GM18499 (cell line): ENCODE measurements around the gene PSD2.

Experiments used
- ATAC-seq: cut with Tn5 transposase; IDR thresholded peaks from one replicate; pipeline ENCODE4 v1.9.1; 2021; ENCODE audit warnings: moderate number of reproducible peaks; ENCODE audit not compliant: insufficient read depth, unreplicated experiment

Gene PSD2

DNA sequence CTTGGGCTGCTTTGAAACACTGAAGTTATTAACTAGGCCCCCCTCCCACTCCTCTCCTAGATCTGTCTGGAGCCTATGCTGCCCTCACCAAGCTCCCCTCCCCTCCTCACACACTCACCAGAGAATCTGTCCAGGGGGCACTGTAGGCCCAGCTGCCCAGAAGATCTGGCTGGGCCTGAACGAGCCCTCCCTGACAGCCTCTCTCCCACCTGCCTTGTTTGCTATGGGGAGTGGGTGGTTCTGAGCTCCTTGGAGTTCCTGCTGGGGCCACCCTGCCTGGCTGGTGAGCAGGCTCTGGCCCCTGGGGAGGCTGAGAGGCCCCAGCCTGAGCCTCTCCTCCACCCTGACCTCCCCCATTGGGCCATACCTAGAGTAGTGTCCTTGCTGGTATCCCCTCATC lies 75.1 kb downstream of the PSD2 start:
- no peak for ATAC-seq

- no peak for ATAC-seq
Measured at GRCh38 chr5:139871614-139872013, 76.0 kb downstream of the PSD2 start.

DNA sequence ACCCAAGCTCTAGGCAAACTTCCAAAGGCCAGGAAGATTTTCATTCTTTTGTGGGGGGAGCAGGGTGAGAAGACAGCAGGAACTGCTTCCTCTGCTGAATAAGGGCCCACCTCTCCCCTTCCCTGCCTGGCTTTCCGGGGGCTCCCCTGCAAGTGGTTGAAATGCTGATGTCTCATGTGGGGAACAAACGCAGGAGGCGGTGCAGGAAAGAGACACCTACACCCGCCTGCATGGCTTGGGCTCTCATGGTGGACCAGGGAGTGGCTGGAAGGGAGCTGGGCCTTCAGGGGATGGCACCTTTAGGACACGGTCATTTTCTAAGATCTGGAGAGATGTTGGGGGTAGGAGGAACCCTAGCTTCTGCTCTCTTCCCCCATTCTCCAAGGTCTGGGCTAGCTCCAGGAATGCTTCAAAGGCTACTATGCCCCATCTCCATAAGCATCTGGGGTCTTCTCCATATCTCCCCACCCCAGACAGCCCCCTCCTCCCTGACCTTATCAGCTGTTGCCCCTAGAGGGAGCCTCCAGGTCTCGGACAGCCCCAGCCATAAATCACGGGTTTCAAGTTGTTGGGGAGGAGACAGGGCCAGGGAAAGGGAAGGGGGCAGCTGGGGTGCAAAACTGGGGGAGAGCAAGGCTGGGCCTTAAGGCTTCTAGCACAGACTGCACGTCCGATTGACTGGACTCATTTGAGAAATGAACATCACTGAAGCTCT lies 76.6 kb downstream of the PSD2 start:
- ATAC-seq, result no peak

GRCh38 chr5:139872851-139873794 lies 77.5 kb downstream of the PSD2 start:
- no peak for ATAC-seq

DNA sequence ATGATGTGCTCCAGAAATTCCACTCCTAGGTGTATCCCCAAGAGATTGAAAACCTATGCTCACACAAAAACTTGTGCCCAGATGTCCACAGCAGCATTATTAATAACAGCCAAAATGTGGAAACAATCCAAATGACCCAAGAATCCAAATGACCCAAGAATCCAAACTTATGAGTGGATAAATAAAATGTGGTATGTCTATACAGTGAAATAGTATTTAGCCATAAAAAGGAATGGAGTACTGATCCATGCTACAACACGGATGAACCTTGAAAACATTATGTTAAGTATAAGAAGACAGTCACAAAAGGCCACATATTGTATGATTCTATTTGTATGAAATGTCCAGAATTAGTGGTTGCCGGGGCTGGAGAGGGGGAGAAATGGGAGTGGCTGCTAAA lies 80.3 kb downstream of the PSD2 start:
- no peak for ATAC-seq

- ATAC-seq, result no peak
Measured at GRCh38 chr5:139877129-139877597, 81.6 kb downstream of the PSD2 start.

DNA sequence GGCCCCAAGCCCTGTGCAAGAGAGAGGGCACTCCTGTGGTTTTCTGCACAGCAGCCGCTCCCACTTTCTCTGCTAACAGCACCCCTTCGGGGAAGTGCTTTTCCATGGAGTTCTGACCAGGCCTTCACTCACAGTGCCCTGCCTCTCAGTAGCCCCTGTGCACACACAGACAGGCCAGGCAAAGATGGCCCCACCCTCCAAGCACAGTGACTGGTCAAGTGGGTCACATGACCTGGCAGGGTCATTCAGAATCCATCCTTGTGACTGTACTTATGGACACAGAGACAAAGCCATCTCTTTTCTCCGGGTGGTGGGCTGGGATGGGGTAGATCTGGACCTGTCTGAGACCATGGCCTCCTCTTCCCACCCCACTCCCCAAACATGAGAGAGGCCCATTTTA lies 82.5 kb downstream of the PSD2 start:
- no peak for ATAC-seq

DNA sequence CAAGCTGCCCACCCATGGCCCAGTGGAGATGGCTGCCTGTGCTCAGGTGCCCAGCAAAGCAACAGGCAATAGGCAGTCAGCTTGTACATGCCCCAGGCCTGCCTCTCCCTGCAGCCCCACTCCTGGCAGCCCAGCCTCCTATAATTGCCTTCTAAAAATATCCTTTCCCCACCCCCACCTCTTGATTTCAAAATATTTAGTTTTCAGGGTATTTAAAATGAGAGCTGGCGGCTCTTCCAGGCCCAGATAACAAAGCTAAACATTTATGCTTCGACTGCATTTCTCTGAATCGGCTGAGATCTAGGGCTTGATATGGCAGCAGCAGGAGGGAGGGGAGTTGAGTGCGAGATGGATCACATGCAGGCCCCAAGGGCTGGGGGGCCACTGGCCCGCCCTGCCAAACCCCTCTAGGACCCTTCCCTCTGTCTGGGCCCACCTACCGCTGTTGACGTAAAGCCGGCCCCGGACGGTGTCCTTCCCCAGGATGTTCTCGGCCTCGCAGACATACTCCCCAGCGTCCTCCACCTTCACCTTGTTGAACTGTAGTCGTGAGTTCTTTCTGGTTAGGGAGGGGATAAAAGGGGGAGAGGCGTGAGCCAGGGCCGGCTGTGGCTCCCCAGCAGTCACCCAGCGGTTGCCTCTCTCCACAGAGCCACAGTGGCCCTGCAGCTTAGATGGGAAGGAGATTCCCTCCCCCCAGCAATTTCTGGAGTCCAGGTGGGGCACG lies 85.0 kb downstream of the PSD2 start:
- no peak for ATAC-seq

DNA sequence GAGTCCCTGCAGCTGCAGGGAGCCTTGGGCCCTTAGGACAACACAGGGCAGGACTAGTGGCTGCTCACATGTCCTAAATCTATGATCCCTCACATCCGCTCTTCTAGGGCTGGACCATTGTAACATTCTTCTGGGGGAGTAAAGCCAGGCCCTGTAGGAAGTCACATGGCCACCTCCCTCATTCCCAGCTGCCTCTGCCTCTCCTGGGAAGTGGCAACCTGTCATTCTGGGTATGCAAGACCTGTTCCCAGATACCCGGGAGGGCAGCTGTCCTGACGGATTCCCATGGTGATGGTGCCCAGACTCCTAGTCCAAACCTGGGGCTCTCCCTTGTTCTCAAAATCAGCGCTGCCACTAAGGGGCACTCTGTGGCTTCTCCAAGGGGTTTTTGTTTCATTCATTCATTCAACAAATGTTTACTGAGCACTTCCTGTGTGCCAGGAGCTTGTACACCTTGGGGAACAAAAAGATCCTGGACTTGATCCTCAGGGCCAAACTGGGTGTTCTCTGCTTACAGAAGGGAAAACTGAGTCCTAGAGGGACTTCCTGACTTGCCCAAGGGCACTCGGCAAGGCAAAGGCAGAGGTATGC lies 85.6 kb downstream of the PSD2 start:
- no peak for ATAC-seq

DNA sequence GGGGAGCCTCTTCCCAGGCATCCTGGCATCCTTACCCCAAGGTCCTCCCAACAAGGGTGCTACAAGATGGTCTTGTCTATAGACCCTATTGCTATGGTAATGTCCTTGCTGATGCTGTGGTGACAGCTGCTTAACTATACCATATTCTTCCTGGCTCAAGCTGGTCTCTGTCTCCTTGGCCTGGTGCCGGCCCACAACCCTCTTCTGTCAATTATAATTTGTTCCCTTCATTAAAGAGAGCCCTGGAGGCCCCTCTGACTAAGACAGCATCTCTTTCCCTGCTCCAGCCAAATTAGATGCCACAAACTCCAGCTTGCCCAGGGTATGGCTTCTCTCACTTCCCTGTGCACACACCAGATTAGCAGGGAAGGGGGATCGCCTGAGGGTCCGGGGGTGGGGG lies 86.7 kb downstream of the PSD2 start:
- no peak for ATAC-seq

- no peak for ATAC-seq
Measured at GRCh38 chr5:139882961-139883539, 87.4 kb downstream of the PSD2 start.

DNA sequence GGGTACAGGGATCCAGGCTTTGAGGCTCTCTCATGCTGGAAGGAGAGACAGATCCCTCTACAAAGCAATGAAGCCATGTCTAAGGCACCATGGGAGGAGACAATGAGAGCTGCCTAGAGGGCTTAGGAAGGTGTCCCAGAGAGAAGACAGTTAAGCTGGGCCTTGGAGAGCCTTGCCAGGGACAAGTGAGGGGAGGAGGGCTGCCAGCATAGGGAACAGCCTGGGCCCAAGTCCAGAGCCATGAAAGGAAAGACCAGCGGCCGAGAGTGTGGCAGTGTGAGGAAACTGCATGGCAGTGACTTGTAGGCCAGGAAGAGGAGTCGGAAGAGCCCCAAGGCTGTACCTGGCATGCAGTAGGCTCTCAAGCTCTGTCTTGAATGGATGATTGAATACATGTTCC lies 88.5 kb downstream of the PSD2 start:
- ATAC-seq, result no peak

DNA sequence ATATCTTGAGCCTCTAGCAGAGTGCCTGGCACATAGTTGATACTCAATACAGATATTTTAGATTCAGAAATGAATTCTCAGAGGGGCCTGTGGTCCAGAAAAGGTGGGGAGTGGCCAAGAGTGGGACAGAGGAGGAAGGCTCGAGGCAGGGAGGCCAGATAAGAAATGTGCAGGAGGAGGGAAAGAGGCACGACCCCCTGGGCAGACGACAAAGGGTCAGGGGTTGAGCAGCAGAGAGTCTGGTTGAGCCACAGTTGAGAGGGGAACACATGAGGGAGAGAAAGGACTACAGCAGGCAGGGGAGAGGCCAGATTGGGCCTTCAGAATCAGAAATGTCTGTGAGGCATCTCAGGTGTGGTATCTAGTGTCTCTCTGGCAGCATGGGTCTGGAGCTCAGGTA lies 89.1 kb downstream of the PSD2 start:
- ATAC-seq, result no peak

GRCh38 chr5:139885172-139885856 lies 89.7 kb downstream of the PSD2 start:
- ATAC-seq, result no peak

DNA sequence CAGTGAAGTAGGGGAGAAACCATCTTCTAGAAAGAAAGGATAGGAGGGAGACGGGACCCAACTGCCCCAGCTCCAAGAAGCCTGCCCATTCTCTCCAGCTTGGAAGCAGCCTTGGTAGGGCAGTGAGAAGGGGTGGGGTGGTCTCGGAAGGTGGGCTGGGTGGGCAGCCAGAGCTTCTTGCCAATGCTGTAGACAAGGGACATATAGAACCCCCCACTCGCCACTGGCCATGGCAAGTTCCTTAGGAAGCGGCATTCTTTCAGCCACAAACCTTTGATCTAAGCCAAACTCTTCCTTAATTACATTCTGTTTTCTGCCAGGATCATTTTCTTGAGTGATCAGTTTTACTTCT lies 90.2 kb downstream of the PSD2 start:
- ATAC-seq, result no peak

DNA sequence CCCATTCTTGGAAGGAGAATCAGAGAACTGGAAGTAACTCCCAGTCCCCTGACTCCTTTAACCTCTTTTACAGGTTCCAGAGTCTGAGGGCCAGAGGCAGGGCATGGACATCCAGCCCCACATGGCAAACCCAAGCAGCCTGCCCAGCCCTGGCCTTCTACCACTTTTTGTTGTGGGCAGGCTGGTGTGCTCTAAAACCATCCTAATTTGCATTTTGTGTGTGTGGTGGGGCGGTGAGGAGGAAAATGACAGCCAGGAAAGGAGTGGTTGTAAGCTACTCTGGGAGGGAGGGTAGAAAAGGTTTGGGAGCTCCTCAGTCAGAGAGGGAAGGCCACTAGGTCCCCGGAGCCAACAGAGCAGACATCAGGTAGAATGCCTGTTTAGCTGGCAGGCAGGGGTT lies 90.6 kb downstream of the PSD2 start:
- no peak for ATAC-seq

DNA sequence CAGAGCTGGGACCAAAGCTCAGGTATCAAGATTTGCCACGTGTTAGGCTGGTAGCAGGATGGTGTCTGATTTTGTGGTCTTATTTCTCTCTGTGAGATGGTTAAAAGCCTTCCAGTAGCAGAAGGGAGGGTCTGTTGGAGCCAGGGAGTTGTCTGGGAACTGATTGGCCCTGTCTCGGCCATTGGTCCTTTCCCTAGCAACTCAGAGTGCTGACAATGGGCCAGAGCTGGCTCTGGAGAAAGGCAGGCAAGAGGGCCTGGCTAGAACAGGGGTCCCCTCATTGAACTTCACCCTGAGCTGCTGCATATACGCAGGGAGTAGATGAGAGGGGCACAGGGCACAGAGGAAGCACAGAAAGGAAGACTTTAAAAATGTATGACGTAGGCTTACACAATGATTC lies 92.8 kb downstream of the PSD2 start:
- no peak for ATAC-seq

GRCh38 chr5:139889410-139889809 lies 93.8 kb downstream of the PSD2 start:
- ATAC-seq, result no peak

DNA sequence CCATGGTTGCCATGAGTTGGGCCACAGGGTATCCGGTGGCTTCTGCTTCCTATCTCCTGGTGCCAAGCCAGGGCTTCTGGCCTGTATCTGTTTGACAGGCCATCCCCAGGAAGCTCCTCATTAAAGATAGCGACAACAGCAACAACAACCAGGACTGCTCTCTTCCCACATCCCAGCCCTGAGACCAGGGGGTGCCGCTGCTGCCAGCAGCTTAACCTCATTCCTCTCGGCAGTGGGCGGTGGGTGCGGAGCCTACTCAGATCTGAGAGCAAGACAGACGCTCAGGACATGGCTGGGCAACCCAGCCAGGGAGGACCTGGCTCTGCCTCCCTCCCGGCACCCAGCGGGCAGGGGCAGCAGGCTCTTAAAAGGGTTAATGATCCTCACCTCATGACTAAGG lies 98.3 kb downstream of the PSD2 start:
- ATAC-seq, result no peak
